WERI-Rb-1 (cell line): ENCODE results near the gene SLC22A17.
"Not testable (repeated sequence)": the region's sequence is repeated elsewhere in the genome, so short reads cannot be mapped to it uniquely, and the experiment has no call there.

Experiments used
- DNase-seq: peaks from one replicate; pipeline ENCODE4 v3.0.0-alpha.2; 2020
- H3K27ac ChIP-seq: fragments of 250-450 bp; sonication (Bioruptor Pico); 2 replicates; pipeline ENCODE4 v1.5.1; 2020; ENCODE audit warnings: mild to moderate bottlenecking, moderate library complexity
- H3K27me3 ChIP-seq: fragments of 250-450 bp; sonication (Bioruptor Pico); 2 replicates; pipeline ENCODE4 v1.5.1; 2021; ENCODE audit warnings: mild to moderate bottlenecking, low read depth, moderate library complexity; ENCODE audit not compliant: insufficient read depth, severe bottlenecking
- H3K36me3 ChIP-seq: fragments of 250-450 bp; sonication (Bioruptor Pico); 2 replicates; pipeline ENCODE4 v1.5.1; 2020; ENCODE audit warnings: mild to moderate bottlenecking, moderate library complexity
- H3K4me3 ChIP-seq: 2 replicates; pipeline ENCODE4 v1.5.1; 2011; ENCODE audit warnings: low read depth, mild to moderate bottlenecking, control low read depth, low read length
- H3K9me3 ChIP-seq: fragments of 250-450 bp; sonication (Bioruptor Pico); 2 replicates; pipeline ENCODE4 v1.5.1; 2021; ENCODE audit warnings: mild to moderate bottlenecking, moderate library complexity; ENCODE audit not compliant: severe bottlenecking
- TF ChIP-seq, protein P1 (sequence below): IDR thresholded peaks from 2 replicates; pipeline ENCODE4 v1.5.1; 2011; ENCODE audit warnings: low read depth, mild to moderate bottlenecking, control low read depth, inconsistent platforms, low read length

The SLC22A17 gene

DNA sequence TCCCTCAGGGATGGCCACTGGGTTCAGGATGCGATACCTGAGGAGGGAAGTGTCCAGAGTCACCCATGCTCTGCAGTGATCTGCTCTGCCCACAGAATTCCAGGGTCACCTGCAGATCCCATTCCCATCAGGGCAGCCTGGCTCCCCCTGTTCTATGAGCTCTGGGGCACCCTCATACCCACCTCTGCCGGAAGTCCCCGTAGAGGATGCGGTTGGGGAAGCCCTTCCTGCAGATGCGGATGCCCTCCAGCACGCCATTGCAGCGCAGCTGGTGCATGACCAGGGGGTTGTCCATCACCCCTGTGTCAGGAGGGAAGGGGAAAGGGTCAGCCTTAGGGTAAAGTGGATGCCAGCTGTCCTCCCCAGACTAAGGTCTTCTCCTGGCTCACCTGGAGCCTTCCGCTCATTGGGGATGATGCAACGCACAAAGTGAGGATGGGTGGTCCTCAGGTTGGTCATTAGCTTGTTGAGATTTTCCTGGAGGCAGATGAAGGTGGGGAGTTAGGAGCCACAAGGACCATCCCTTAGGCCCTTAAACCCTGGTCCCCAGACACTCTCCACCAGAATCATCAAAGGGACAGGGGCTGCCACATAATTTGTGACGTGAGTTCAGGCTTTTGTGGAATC, 44.2 kb upstream of the SLC22A17 start:
- Histone ChIP-seq H3K9me3 (no peaks in the 10 kb centered on the region), H3K27ac (no peak overlapping the region), H3K36me3 (no peaks in the 10 kb centered on the region), H3K4me3 (no peak overlapping the region), H3K27me3 (no peaks in the 10 kb centered on the region)
- DNase-seq, result no peak
- TF ChIP-seq, protein P1, sequence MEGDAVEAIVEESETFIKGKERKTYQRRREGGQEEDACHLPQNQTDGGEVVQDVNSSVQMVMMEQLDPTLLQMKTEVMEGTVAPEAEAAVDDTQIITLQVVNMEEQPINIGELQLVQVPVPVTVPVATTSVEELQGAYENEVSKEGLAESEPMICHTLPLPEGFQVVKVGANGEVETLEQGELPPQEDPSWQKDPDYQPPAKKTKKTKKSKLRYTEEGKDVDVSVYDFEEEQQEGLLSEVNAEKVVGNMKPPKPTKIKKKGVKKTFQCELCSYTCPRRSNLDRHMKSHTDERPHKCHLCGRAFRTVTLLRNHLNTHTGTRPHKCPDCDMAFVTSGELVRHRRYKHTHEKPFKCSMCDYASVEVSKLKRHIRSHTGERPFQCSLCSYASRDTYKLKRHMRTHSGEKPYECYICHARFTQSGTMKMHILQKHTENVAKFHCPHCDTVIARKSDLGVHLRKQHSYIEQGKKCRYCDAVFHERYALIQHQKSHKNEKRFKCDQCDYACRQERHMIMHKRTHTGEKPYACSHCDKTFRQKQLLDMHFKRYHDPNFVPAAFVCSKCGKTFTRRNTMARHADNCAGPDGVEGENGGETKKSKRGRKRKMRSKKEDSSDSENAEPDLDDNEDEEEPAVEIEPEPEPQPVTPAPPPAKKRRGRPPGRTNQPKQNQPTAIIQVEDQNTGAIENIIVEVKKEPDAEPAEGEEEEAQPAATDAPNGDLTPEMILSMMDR, result no peak

DNA sequence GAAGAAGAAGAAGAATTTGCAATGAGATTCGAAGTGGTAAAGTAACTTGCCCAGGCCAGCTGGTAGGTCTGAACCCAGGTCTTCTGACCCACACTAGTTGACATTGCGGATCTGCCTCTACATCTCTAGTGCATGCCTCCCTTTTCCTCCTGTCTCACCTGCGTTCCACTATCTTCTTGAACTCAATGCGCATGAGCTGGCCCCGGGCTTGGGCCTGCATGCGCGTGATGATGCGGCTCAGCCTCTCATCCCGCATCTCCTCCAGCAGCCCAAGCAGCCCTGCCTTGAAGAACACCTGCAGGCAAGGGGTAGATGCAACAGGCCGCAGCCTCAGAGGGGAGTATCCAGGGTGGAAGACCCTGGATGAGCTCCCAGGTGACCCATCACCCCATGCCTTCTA, 43.4 kb upstream of the SLC22A17 start:
- no peaks in the 10 kb centered on the region for H3K9me3 ChIP-seq
- TF ChIP-seq, protein P1, result no peak
- no peak for DNase-seq
- H3K4me3 ChIP-seq, result no peak overlapping the region
- H3K27ac ChIP-seq, result no peak overlapping the region
- no peaks in the 10 kb centered on the region for H3K36me3 ChIP-seq
- H3K27me3 ChIP-seq, result no peaks in the 10 kb centered on the region

DNA sequence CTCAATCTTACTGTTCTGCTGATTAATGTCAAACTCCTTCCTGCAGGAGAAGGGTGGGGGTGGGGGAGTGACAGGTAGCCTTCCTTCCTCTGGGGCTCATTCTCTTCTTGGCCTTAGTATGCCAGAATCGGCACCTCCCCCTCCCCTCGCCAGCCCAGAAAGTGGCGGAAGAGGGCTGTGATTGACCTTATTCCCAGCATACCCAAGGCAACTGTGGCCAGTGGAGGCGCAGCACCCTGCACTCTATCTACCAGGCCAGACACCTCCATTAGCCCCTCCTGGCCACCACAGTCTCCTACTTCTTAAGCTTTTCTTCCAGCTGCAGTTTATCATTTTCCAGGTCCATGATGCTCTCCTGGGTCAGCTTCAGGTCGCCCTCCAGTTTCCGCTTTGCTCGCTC, 39.9 kb upstream of the SLC22A17 start:
- H3K9me3 ChIP-seq, result no peaks in the 10 kb centered on the region
- TF ChIP-seq, protein P1, result no peak
- no peaks in the 10 kb centered on the region for H3K27me3 ChIP-seq
- no peaks in the 10 kb centered on the region for H3K36me3 ChIP-seq
- H3K27ac ChIP-seq, result no peak overlapping the region
- DNase-seq, result no peak
- H3K4me3 ChIP-seq, result no peak overlapping the region

- H3K27ac ChIP-seq, H3K4me3 ChIP-seq, H3K27me3 ChIP-seq, H3K36me3 ChIP-seq, H3K9me3 ChIP-seq, DNase-seq: not testable (repeated sequence)
Observed at GRCh38 chr14:23389871-23390270, 37.2 kb upstream of the SLC22A17 start.

- H3K4me3 ChIP-seq, result no peak overlapping the region
- no peak overlapping the region for H3K27ac ChIP-seq
- no peak for DNase-seq
- no peaks in the 10 kb centered on the region for H3K36me3 ChIP-seq
- TF ChIP-seq, protein P1, result no peak
- no peaks in the 10 kb centered on the region for H3K27me3 ChIP-seq
- no peaks in the 10 kb centered on the region for H3K9me3 ChIP-seq
Observed at GRCh38 chr14:23389396-23389795, 36.7 kb upstream of the SLC22A17 start.

DNA sequence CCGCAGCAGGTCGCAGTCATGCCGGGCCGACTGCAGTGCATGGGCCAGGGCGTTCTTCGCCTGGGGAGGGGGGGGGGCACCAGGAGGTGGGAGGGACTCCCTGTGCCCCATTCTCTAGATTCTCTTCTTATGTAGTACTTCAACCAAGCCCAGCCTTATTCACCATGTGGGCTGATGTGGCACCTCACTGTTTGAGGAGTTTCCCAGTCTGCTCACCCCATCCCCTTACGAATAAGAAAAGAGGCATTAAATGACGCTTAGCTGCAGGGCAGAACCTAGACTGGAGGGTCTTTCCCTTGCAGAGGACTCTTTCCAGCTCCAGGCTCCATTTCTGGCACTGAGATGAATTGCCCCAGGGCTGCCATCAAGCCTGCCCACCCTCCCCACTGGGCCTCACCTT, 36.3 kb upstream of the SLC22A17 start:
- no peaks in the 10 kb centered on the region for H3K36me3 ChIP-seq
- TF ChIP-seq, protein P1, result no peak
- no peak for DNase-seq
- no peaks in the 10 kb centered on the region for H3K27me3 ChIP-seq
- H3K27ac ChIP-seq, result no peak overlapping the region
- H3K9me3 ChIP-seq, result no peaks in the 10 kb centered on the region
- no peak overlapping the region for H3K4me3 ChIP-seq
